Measurements from ENCODE around the gene LRAT.

The LRAT gene

GRCh38 chr4:154738426-154738825 is 5.4 kb upstream of the LRAT start:
- H2AFZ ChIP-seq (ENCODE audit: low read depth, low read length): no peak overlapping the region
- H3K27ac ChIP-seq (ENCODE audit: low read length): no peak overlapping the region

DNA sequence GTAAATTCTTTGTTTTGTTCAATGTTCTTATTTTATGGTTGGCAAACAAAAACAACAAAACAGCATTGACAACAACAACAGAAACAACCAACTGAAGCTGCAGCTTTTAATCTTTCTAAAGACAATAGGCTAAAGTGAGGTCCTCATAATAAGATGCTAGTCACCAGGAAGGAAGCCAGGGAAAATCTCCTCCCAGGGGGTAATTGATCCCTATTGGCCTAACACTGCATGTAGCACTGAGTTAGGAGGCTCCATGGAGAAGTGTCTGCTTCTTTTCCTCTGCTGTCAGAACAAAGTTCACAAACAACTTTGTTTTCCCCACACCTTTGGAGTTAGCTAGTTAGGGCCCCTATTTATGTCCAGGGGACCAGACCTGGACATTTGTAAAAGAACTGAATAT is 4.7 kb upstream of the LRAT start:
- no peaks in the 10 kb centered on the region for H3K79me2 ChIP-seq (ENCODE audit: insufficient read depth, low read length)
- no peak overlapping the region for H3K27ac ChIP-seq (ENCODE audit: low read length)
- H3K9me3 ChIP-seq (ENCODE audit: insufficient read depth, low read length, severe bottlenecking): no peaks in the 10 kb centered on the region
- ATAC-seq (ENCODE audit: insufficient read depth, low read depth): no peak
- no peaks in the 10 kb centered on the region for H4K20me1 ChIP-seq (ENCODE audit: insufficient read depth, low read length)
- no peak overlapping the region for H3K4me3 ChIP-seq (ENCODE audit: low read depth in 1 of 2, low read length in 2 of 2)
- H3K27me3 ChIP-seq (ENCODE audit: insufficient read depth, low read length, poor library complexity): no peaks in the 10 kb centered on the region
- TF ChIP-seq CTCF (IDR thresholded peaks at IDR 0.05; ENCODE audit: borderline replicate concordance, extremely low read depth, low read length, poor library complexity, severe bottlenecking) (no peak), EZH2 (IDR thresholded peaks at IDR 0.05; ENCODE audit: borderline replicate concordance, low read depth, low read length, severe bottlenecking) (no peak)
- H3K4me2 ChIP-seq (ENCODE audit: insufficient read depth, low read length): no peak overlapping the region
- H3K4me1 ChIP-seq (ENCODE audit: insufficient read depth, low read length): no peaks in the 10 kb centered on the region
- no peak overlapping the region for H2AFZ ChIP-seq (ENCODE audit: low read depth, low read length)
- no peak for DNase-seq
- no peak overlapping the region for H3K9ac ChIP-seq (ENCODE audit: low read depth, low read length)
- H3K36me3 ChIP-seq (ENCODE audit: insufficient read depth, low read length): no peaks in the 10 kb centered on the region

More at GRCh38 chr4:154738426-154738825, 5.4 kb upstream of the LRAT start:
- Histone ChIP-seq H3K4me1 (ENCODE audit: insufficient read depth, low read length) (no peaks in the 10 kb centered on the region), H4K20me1 (ENCODE audit: insufficient read depth, low read length) (no peaks in the 10 kb centered on the region), H3K79me2 (ENCODE audit: insufficient read depth, low read length) (no peaks in the 10 kb centered on the region), H3K27me3 (ENCODE audit: insufficient read depth, low read length, poor library complexity) (no peaks in the 10 kb centered on the region), H3K36me3 (ENCODE audit: insufficient read depth, low read length) (no peaks in the 10 kb centered on the region), H3K4me2 (ENCODE audit: insufficient read depth, low read length) (no peak overlapping the region), H3K9ac (ENCODE audit: low read depth, low read length) (no peak overlapping the region), H3K4me3 (ENCODE audit: low read depth in 1 of 2, low read length in 2 of 2) (no peak overlapping the region), H3K9me3 (ENCODE audit: insufficient read depth, low read length, severe bottlenecking) (no peaks in the 10 kb centered on the region)
- ATAC-seq (ENCODE audit: insufficient read depth, low read depth): no peak
- TF ChIP-seq EZH2 (IDR thresholded peaks at IDR 0.05; ENCODE audit: borderline replicate concordance, low read depth, low read length, severe bottlenecking) (no peak), CTCF (IDR thresholded peaks at IDR 0.05; ENCODE audit: borderline replicate concordance, extremely low read depth, low read length, poor library complexity, severe bottlenecking) (no peak)
- no peak for DNase-seq

DNA sequence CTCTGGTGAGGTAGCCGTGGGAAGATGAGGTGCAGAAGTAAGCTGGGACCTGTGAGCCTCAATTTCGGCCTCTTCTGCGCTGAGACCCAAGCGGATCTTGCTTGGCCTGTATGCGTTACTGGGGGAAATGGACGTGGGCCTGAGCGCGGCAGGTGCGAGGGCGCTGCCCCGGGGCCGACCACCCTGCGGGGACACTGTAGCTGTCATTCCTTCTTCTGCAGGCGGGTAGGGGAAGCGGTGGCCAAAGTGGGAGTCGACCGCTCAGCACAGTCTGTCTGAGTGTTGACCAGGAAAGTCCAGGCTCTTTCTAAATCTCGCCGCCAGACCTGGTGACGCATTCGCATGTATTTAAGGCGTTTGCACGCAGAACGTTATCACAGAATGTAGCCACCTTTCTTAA is 3.3 kb upstream of the LRAT start:
- Histone ChIP-seq H3K4me3 (ENCODE audit: low read depth in 1 of 2, low read length in 2 of 2) (no peak overlapping the region), H3K27me3 (ENCODE audit: insufficient read depth, low read length, poor library complexity) (no peaks in the 10 kb centered on the region), H3K4me2 (ENCODE audit: insufficient read depth, low read length) (no peak overlapping the region), H2AFZ (ENCODE audit: low read depth, low read length) (no peak overlapping the region), H4K20me1 (ENCODE audit: insufficient read depth, low read length) (no peaks in the 10 kb centered on the region), H3K9me3 (ENCODE audit: insufficient read depth, low read length, severe bottlenecking) (no peaks in the 10 kb centered on the region), H3K4me1 (ENCODE audit: insufficient read depth, low read length) (no peaks in the 10 kb centered on the region), H3K79me2 (ENCODE audit: insufficient read depth, low read length) (no peaks in the 10 kb centered on the region), H3K9ac (ENCODE audit: low read depth, low read length) (no peak overlapping the region), H3K27ac (ENCODE audit: low read length) (no peak overlapping the region), H3K36me3 (ENCODE audit: insufficient read depth, low read length) (no peaks in the 10 kb centered on the region)
- no peak for DNase-seq
- no peak for ATAC-seq (ENCODE audit: insufficient read depth, low read depth)
- TF ChIP-seq CTCF (IDR thresholded peaks at IDR 0.05; ENCODE audit: borderline replicate concordance, extremely low read depth, low read length, poor library complexity, severe bottlenecking): no peak
- no peak for TF ChIP-seq EZH2 (IDR thresholded peaks at IDR 0.05; ENCODE audit: borderline replicate concordance, low read depth, low read length, severe bottlenecking)

DNA sequence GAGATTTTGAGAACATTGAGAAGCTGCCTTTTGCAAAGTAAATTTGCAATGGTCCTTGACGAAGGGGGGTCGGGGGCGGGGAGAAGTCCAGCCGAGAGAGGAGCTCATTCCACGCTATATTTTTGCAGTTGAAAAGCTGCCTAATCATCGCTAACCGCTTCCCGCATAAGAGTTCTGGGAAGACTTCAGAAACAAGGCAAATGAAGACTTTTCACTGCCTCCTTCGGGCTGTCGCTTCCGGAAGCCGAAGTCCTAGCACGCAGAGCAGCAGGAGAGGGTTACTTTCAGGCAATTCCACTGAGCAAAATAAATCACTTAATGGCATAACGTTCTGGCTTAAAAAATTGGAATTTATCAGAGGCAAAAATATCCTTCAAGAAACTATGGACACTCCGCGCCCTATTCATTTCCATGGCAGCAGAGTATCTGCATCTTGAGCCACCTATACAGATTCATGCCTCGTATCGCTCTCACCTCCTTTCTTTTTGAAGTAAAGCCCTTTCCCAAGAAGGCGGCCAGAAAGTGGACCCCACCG is 2.6 kb upstream of the LRAT start:
- no peaks in the 10 kb centered on the region for H4K20me1 ChIP-seq (ENCODE audit: insufficient read depth, low read length)
- no peak overlapping the region for H3K27ac ChIP-seq (ENCODE audit: low read length)
- H3K79me2 ChIP-seq (ENCODE audit: insufficient read depth, low read length): no peaks in the 10 kb centered on the region
- H3K4me1 ChIP-seq (ENCODE audit: insufficient read depth, low read length): no peaks in the 10 kb centered on the region
- no peak overlapping the region for H2AFZ ChIP-seq (ENCODE audit: low read depth, low read length)
- H3K4me2 ChIP-seq (ENCODE audit: insufficient read depth, low read length): no peak overlapping the region
- no peaks in the 10 kb centered on the region for H3K27me3 ChIP-seq (ENCODE audit: insufficient read depth, low read length, poor library complexity)
- DNase-seq (no peak), ATAC-seq (ENCODE audit: insufficient read depth, low read depth) (no peak)
- no peak overlapping the region for H3K9ac ChIP-seq (ENCODE audit: low read depth, low read length)
- no peaks in the 10 kb centered on the region for H3K9me3 ChIP-seq (ENCODE audit: insufficient read depth, low read length, severe bottlenecking)
- H3K36me3 ChIP-seq (ENCODE audit: insufficient read depth, low read length): no peaks in the 10 kb centered on the region
- H3K4me3 ChIP-seq (ENCODE audit: low read depth in 1 of 2, low read length in 2 of 2): no peak overlapping the region
- TF ChIP-seq EZH2 (IDR thresholded peaks at IDR 0.05; ENCODE audit: borderline replicate concordance, low read depth, low read length, severe bottlenecking) (no peak), CTCF (IDR thresholded peaks at IDR 0.05; ENCODE audit: borderline replicate concordance, extremely low read depth, low read length, poor library complexity, severe bottlenecking) (no peak)
